HG02884 (cell line): ENCODE results near the gene TRIM44.
"Not testable (repeated sequence)": the region's sequence is repeated elsewhere in the genome, so short reads cannot be mapped to it uniquely, and the experiment has no call there.

Experiments used
- ATAC-seq: cut with Tn5 transposase; IDR thresholded peaks from one replicate; pipeline ENCODE4 v1.9.1; 2021; ENCODE audit warnings: mild to moderate bottlenecking, moderate library complexity; ENCODE audit not compliant: unreplicated experiment

The TRIM44 gene

DNA sequence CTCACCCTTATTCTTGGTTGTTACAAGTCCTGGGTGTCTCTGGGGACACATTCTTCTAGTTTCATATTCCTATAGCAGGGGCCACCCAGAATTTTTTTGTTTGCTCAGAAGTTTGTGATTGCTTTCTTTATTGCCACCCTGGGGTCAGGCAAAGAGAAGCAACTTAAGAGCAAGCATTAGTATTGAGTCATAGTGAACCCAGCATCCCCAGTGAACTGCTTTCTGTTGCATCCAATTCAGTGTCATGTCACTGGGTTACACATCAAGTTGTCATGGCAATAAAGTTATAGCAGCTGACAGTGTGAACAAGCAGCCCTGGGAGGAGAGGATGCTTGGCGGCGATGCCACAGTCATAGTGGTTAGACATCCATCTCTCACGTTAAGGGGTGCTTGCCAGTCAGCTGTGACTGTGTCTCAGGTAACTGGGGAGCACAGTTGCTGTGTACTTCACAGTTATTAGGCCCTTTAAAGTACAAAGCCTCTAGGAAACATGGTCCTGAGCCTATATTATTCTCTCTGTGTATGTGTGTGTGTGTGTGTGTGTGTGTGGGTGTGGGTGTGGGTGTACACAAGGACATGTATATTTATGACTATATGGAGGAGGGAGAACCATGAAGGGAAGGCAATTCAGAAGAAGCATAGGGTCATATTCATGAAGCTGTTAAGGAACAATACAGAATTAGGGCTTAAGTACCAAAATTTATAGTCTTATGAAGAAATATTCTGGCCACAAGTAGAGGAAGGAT lies 52.5 kb downstream of the TRIM44 start:
- ATAC-seq: peak; percentile 94

DNA sequence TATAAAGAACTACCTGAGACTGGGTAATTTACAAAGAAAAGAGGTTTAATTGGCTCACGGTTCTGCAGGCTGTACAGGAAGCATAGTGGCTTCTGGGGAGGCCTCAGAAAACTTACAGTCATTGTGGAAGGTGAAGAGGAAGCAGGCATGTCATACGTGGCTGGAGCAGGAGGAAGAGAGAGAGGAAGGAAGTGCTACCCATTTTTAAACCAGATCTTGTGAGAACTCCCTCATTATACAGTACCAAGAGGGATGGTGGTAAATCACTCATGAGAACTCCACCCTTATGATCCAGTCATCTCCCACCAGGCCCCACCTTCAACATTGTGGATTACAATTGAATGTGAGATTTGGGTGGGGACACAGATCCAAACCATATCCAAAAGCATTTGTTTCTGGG lies 53.1 kb downstream of the TRIM44 start:
- not testable (repeated sequence) for ATAC-seq

- no peak for ATAC-seq
Measured at GRCh38 chr11:35717043-35717442, 54.5 kb downstream of the TRIM44 start.

GRCh38 chr11:35717520-35717919 lies 54.9 kb downstream of the TRIM44 start:
- no peak for ATAC-seq

DNA sequence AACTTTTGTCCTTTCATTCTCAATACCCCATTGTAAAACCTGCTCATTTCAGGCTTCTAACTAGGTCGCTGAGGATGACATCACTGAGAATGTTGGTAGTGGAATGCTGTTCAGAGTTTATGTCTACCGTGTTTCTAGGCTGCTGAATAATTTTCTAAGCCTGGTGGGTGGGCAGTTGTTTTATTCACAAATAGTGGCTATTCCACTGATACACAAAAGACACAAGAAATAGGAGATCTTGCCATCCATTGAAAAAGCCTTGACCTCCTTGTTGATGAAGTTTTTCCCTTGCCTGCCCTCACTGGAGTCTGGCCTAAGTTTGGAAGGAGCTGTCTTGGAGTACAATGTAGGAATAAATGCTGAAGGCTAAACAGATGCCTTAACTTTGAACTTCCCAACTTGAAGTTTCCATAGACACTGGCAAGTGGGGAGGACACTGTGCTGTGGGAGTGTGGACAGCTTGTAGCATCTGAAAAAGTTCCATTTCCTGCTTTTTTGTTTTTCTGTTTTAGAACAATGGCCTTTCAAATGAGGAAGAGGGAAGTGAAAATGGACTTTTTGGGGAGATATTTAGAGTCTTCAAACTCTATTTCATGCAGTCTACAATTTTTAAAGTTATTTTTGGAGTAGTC lies 59.2 kb downstream of the TRIM44 start:
- peak; percentile 61 for ATAC-seq

DNA sequence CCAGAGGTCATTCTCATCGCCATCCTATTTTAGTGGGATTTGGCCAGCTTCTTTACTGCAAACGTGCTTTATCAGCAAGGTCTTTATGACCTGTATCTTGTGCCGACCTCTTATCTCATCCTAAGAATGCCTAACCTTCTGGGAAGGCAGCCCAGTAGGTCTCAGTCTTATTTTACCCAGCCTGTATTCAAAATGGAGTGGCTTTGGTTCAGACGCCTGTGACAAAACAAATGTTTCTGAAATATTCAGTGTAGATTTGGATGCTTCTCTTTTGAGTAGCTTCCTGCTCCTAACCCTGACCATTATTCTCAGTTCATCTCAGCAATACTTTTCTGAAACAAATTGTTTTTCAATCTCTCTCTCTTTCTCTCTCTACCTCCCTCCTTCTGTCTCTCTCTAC lies 60.1 kb downstream of the TRIM44 start:
- ATAC-seq: no peak

DNA sequence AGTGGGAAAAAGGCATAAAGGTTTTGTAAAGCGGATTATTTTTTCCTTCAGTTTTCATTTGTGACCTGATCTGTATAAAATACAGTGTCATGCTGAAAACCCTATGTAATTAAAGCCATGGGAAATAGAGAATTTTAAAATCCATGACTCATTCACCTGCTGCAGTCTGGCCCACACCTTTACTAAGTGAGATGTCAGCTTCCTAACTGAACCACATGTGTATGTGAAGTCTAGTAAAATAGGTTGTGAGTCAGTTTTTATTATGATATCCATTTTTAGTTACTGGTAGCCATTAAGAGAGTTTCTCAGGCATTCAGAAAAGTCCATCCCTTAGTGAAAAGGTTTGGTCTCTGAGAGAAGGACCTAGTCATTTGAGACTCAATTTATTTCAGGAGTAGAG lies 60.9 kb downstream of the TRIM44 start:
- ATAC-seq: no peak

DNA sequence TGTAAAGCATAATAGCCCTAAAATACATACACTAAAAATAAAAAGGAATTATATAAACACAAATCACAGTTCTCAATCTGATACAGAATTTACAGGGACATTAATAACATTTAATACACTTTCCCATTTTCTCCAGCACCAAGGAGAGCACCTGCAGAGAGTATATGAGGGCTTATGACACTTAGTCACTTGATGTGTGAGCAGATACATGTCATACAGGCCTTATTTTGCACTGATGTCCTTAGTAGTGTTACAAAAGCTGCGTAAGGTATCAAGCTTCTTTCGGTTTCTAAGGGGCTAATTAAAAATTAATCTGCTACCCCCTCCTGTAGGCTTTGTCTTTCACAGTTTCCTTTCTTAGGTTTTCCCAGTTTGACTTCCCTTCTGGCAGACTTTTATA lies 61.3 kb downstream of the TRIM44 start:
- no peak for ATAC-seq

- ATAC-seq: no peak
Measured at GRCh38 chr11:35725885-35726284, 63.3 kb downstream of the TRIM44 start.

GRCh38 chr11:35727140-35727539 lies 64.6 kb downstream of the TRIM44 start:
- ATAC-seq: no peak

DNA sequence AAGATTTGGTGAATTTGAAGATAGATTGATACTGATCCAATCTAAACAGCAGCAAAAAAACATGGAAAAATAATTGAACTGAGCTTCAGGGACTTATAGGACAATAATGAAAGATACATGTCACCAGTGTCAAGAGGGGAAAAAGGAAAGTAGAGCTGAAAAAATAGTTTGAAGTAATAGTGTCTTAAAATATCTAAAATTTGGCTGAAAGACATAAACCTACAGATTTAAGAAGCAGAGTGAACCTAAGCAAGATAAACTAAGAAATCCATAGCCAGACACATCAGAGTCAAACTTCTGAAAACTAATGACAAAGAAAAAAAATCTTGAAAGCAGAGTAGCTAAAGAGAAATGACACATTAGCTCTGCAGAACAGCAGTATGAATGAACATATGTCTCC lies 67.7 kb downstream of the TRIM44 start:
- no peak for ATAC-seq

GRCh38 chr11:35734669-35735410 lies 72.3 kb downstream of the TRIM44 start:
- no peak for ATAC-seq

- no peak for ATAC-seq
Measured at GRCh38 chr11:35735411-35735810, 72.8 kb downstream of the TRIM44 start.

DNA sequence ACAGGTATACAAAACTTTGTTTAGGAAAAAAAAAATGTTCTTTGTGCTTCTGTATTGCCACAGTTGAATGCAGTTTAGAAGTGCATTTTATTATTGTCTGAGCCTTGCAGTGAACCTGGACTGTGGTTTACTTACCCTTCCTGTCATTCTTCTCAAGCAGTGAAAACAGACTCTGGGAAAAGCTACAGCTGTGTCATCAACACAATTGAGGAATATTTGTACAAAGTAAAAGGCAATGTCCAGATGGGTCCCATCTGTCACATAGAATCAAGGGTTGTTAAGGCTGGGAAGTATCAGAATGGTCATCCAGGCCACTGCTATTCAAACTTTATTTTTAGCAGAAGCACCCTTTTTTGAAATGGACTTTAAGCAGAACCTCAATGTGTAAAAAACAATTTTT lies 73.3 kb downstream of the TRIM44 start:
- no peak for ATAC-seq

- no peak for ATAC-seq
Measured at GRCh38 chr11:35736952-35737351, 74.4 kb downstream of the TRIM44 start.

- ATAC-seq: no peak
Measured at GRCh38 chr11:35740061-35740799, 77.7 kb downstream of the TRIM44 start.

DNA sequence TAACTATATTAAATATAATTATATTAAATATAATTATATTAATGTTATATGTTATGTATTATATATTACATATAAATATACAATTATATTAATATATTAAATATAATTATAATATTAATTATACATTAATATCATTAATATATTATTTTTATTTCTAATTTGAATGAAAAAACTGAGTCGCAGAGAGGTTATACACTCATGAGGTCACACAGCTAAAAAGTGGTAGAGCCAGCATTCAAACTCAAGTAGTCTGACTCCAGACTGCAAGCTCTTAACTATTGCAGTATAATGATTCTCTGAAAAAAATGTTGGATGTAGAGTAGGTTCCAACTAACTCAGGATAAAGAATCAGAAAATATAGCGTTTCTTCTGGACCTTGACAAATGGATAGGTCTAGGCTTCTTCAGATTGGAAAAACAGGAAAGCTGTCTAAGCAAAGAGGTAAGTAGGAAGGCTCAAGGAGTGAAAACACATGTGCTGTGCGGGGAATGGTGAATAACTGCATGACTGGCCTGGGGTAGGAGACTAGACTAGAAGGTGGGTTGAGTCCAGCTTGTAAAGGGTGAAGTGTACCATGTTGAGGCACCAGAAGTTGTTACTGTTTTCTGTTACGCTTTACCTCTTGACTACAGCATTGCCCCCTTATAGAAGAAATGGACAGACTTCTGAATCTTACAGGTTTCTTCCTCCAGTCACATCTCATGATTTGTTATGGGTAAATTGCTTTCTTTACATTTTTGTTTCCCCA lies 80.3 kb downstream of the TRIM44 start:
- no peak for ATAC-seq

DNA sequence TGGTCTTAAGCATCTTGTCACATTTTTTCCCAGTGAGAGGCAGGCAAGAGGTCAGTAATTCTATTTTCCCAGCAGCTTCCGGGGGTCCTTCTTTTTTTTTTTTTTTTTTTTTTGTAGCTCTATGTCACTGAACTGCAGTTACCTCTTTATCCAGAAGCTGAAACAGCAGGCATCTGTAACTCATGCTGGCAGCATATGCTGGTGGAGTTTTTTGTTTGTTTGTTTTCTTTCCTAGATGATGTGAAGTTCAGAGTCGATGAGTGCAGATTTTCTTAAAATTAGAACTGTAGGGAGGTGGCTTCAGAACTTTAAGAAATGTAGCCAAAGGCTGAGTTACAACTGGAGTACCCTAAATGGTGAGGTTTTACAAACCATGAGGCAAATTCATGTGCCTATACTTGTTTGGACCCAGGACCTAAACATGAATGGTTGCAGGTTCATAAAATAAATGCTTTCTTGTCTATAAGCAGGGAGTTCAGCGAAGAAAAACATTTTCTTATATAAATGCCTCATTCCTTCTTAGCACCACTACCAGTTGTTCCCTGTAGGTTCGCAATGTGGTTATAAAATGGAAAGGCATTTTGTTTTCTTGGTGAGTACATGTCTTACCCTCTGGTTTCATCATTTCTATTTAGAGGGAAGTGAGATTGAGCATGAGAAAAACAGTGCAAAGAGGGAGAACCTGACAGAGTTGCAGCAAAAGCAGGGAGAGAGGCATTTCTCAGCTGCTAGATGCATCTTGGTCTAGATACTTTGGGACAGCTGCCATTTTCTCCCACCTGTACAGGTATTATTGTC lies 84.0 kb downstream of the TRIM44 start:
- no peak for ATAC-seq

GRCh38 chr11:35747668-35748067 lies 85.1 kb downstream of the TRIM44 start:
- no peak for ATAC-seq

DNA sequence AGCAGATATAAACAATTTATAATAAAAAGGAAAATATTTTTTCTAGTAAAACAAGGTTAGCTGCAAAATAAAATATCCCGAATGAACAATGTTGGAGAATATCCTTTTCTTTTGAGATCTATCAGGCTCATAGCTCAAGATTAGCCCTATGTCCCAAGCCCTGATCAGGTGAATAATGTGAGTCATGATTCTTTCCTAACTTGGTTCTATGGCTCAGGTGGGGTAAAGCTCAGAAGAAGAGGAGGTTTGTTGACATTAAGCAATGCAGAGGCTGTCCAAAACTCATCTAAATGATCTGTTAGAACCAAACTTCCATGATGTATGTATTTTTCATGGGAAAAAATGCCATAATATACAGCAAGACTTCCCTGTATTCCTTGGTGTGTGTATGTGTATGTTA lies 86.1 kb downstream of the TRIM44 start:
- ATAC-seq: no peak
